Measurements from ENCODE around the gene KRT75. TPM values are rescaled to one million over a fixed set of nuclear protein-coding genes. Genes with fewer than 3 reads are reported as not detected.

The KRT75 gene
- total RNA-seq, 1 experiment from 2014 or later = not detected

- CTCF ChIA-PET = no interaction called here
- H3K9me3 ChIP-seq (ENCODE audit: low read depth, low read length, poor library complexity, severe bottlenecking) = no peaks in the 10 kb centered on the region
- H3K4me3 ChIP-seq (ENCODE audit: low read depth, low read length, poor library complexity, severe bottlenecking) = no peak overlapping the region
- no TSS peak for BruUV-seq (replicated peaks)
- no peak overlapping the region for H3K27ac ChIP-seq (ENCODE audit: low read depth, low read length, poor library complexity, severe bottlenecking)
- no peak for DNase-seq (ENCODE audit: low spot score)
- POLR2A ChIA-PET (ENCODE audit: low non-redundant PET) = no interaction called here
- intact Hi-C loops (cut with micrococcal nuclease; ENCODE audit: unreplicated experiment) = no loop called here
- no peaks in the 10 kb centered on the region for H3K36me3 ChIP-seq (ENCODE audit: insufficient read depth, low read length, poor library complexity, severe bottlenecking)
- H3K27me3 ChIP-seq (replicated peaks; ENCODE audit: insufficient read depth, low read depth, low read length, poor library complexity) = no peaks in the 10 kb centered on the region
- H3K4me1 ChIP-seq (ENCODE audit: insufficient read depth, low read length, poor library complexity, severe bottlenecking) = no peaks in the 10 kb centered on the region
- TF ChIP-seq EZH2 (IDR thresholded peaks at IDR 0.05; ENCODE audit: borderline replicate concordance, low read depth, low read length, poor library complexity, severe bottlenecking) (no peak), CTCF (conservative IDR thresholded peaks at IDR 0.05; ENCODE audit: low read depth, low read length) (no peak)
Measured at GRCh38 chr12:52439420-52439819, 5.2 kb upstream of the KRT75 start.

- Histone ChIP-seq H3K4me3 (ENCODE audit: low read depth, low read length, poor library complexity, severe bottlenecking) (no peak overlapping the region), H3K36me3 (ENCODE audit: insufficient read depth, low read length, poor library complexity, severe bottlenecking) (no peaks in the 10 kb centered on the region), H3K27ac (ENCODE audit: low read depth, low read length, poor library complexity, severe bottlenecking) (no peak overlapping the region), H3K4me1 (ENCODE audit: insufficient read depth, low read length, poor library complexity, severe bottlenecking) (no peaks in the 10 kb centered on the region), H3K27me3 (replicated peaks; ENCODE audit: insufficient read depth, low read depth, low read length, poor library complexity) (no peaks in the 10 kb centered on the region), H3K9me3 (ENCODE audit: low read depth, low read length, poor library complexity, severe bottlenecking) (no peaks in the 10 kb centered on the region)
- intact Hi-C loops (cut with micrococcal nuclease; ENCODE audit: unreplicated experiment) = no loop called here
- POLR2A ChIA-PET (ENCODE audit: low non-redundant PET) = no interaction called here
- CTCF ChIA-PET = no interaction called here
- DNase-seq (ENCODE audit: low spot score) = no peak
- TF ChIP-seq EZH2 (IDR thresholded peaks at IDR 0.05; ENCODE audit: borderline replicate concordance, low read depth, low read length, poor library complexity, severe bottlenecking) (no peak), CTCF (conservative IDR thresholded peaks at IDR 0.05; ENCODE audit: low read depth, low read length) (no peak)
- BruUV-seq (replicated peaks) = no TSS peak
Measured at GRCh38 chr12:52438305-52439301, 4.4 kb upstream of the KRT75 start.

- Histone ChIP-seq H3K27ac (ENCODE audit: low read depth, low read length, poor library complexity, severe bottlenecking) (no peak overlapping the region), H3K36me3 (ENCODE audit: insufficient read depth, low read length, poor library complexity, severe bottlenecking) (no peaks in the 10 kb centered on the region), H3K4me3 (ENCODE audit: low read depth, low read length, poor library complexity, severe bottlenecking) (no peak overlapping the region), H3K4me1 (ENCODE audit: insufficient read depth, low read length, poor library complexity, severe bottlenecking) (no peaks in the 10 kb centered on the region), H3K9me3 (ENCODE audit: low read depth, low read length, poor library complexity, severe bottlenecking) (no peaks in the 10 kb centered on the region), H3K27me3 (replicated peaks; ENCODE audit: insufficient read depth, low read depth, low read length, poor library complexity) (peaks cover 3% of the 10 kb centered on the region)
- POLR2A ChIA-PET (ENCODE audit: low non-redundant PET) = no interaction called here
- no TSS peak for BruUV-seq (replicated peaks)
- CTCF ChIA-PET = no interaction called here
- TF ChIP-seq CTCF (conservative IDR thresholded peaks at IDR 0.05; ENCODE audit: low read depth, low read length) (no peak), EZH2 (IDR thresholded peaks at IDR 0.05; ENCODE audit: borderline replicate concordance, low read depth, low read length, poor library complexity, severe bottlenecking) (no peak)
- intact Hi-C loops (cut with micrococcal nuclease; ENCODE audit: unreplicated experiment) = no loop called here
- DNase-seq (ENCODE audit: low spot score) = no peak
Measured at GRCh38 chr12:52437508-52437907, 3.3 kb upstream of the KRT75 start.

All from A673 (cell line).